Stimulated activated naive CD4-positive, alpha-beta T cell treated with Interleukin-2 at 50 U/mL for 16 hours (primary cell): ENCODE measurements around the gene HDLBP.

ENCODE experiments used
- DNase-seq: peaks from one replicate; lab custom pipeline; 2025; lab: John Stamatoyannopoulos, UW

HDLBP gene

GRCh38 chr2:241249654-241250053, 65.8 kb downstream of the HDLBP start:
- DNase-seq: no peak

- DNase-seq: no peak
These were observed 66.6 kb downstream of the HDLBP start for GRCh38 chr2:241248897-241249296.

- DNase-seq: no peak
These were observed 67.2 kb downstream of the HDLBP start for GRCh38 chr2:241248289-241248688.

GRCh38 chr2:241244368-241244767, 71.1 kb downstream of the HDLBP start:
- no peak for DNase-seq

GRCh38 chr2:241242306-241242705, 73.2 kb downstream of the HDLBP start:
- no peak for DNase-seq

GRCh38 chr2:241241669-241242068, 73.8 kb downstream of the HDLBP start:
- no peak for DNase-seq

GRCh38 chr2:241240320-241241004, 75.0 kb downstream of the HDLBP start:
- DNase-seq: no peak

GRCh38 chr2:241239552-241240202, 75.8 kb downstream of the HDLBP start:
- no peak for DNase-seq

GRCh38 chr2:241238693-241239198, 76.7 kb downstream of the HDLBP start:
- no peak for DNase-seq

GRCh38 chr2:241237949-241238371, 77.5 kb downstream of the HDLBP start:
- DNase-seq: no peak

- DNase-seq: no peak
These were observed 78.4 kb downstream of the HDLBP start for GRCh38 chr2:241237047-241237446.

GRCh38 chr2:241235859-241236593, 79.4 kb downstream of the HDLBP start:
- DNase-seq: no peak

- no peak for DNase-seq
These were observed 80.3 kb downstream of the HDLBP start for GRCh38 chr2:241234962-241235740.

GRCh38 chr2:241234066-241234790, 81.2 kb downstream of the HDLBP start:
- DNase-seq: no peak

GRCh38 chr2:241232736-241233575, 82.5 kb downstream of the HDLBP start:
- DNase-seq: no peak

GRCh38 chr2:241230435-241230834, 85.0 kb downstream of the HDLBP start:
- DNase-seq: no peak

- no peak for DNase-seq
These were observed 85.7 kb downstream of the HDLBP start for GRCh38 chr2:241229563-241230401.

GRCh38 chr2:241228860-241229516, 86.5 kb downstream of the HDLBP start:
- DNase-seq: no peak
